Umbilical cord (tissue), 2 donors: ENCODE results near the gene MAGEB16. TPM values are rescaled to one million over a fixed set of nuclear protein-coding genes. Genes with fewer than 3 reads are reported as not detected.
A peak's percentile ranks its signal among the peaks of the same experiment; 100 is the strongest.

Source experiments
- DNase-seq: peaks from one replicate; pipeline ENCODE4 v3.0.0-alpha.2; 2015; ENCODE audit warnings: low spot score
- total RNA-seq: library from RNA; depleted of rRNA; stranded (reverse); fragments of >200 nt; gene quantifications from one replicate; pipeline ENCODE4 v1.2.3, GENCODE V29; 2014; ENCODE audit warnings: low replicate concordance; ENCODE audit not compliant: insufficient read depth

The MAGEB16 gene
- not detected for total RNA-seq

- DNase-seq: no peak
Measured at GRCh38 chrX:35798042-35798441, at the start of gene MAGEB16. Gene MAGEB16, plus strand, starts transcription at chrX:35798342. Its CDS starts 3,855 bp downstream, at chrX:35802197.

GRCh38 chrX:35773958-35774564 lies 24.1 kb upstream of the MAGEB16 start:
- DNase-seq: no peak

- DNase-seq: no peak
Measured at GRCh38 chrX:35785075-35785474, 13.1 kb upstream of the MAGEB16 start.

- DNase-seq: peak; percentile 2
Measured at GRCh38 chrX:35786271-35786670, 11.9 kb upstream of the MAGEB16 start.

GRCh38 chrX:35787867-35788266 lies 10.3 kb upstream of the MAGEB16 start:
- DNase-seq: no peak

GRCh38 chrX:35800474-35800873 lies 2.3 kb downstream of the MAGEB16 start:
- DNase-seq: no peak

GRCh38 chrX:35809781-35810180 lies 11.6 kb downstream of the MAGEB16 start:
- DNase-seq: no peak

- no peak for DNase-seq
Measured at GRCh38 chrX:35819241-35819640, 21.1 kb downstream of the MAGEB16 start.

- DNase-seq: no peak
Measured at GRCh38 chrX:35826503-35826902, 28.4 kb downstream of the MAGEB16 start.

GRCh38 chrX:35829501-35829900 lies 31.4 kb downstream of the MAGEB16 start:
- no peak for DNase-seq

GRCh38 chrX:35841872-35842271 lies 43.7 kb downstream of the MAGEB16 start:
- no peak for DNase-seq

- peak; percentile 2 for DNase-seq
Measured at GRCh38 chrX:35842674-35843073, 44.5 kb downstream of the MAGEB16 start.

- DNase-seq: no peak
Measured at GRCh38 chrX:35847736-35848135, 49.6 kb downstream of the MAGEB16 start.

Other genes with a start within 250 kb of the MAGEB16 start
- gene CFAP47, start 121.4 kb downstream of the MAGEB16 start, total RNA-seq: 0.96 TPM